T-helper 2 cell treated with Interferon-gamma antibody and Interleukin-4, amounts not matched to agents 100 ng/mL and 5 ng/mL, for 36 hours (primary cell): Measurements from ENCODE around the gene MRPL45. TPM values are rescaled to one million over a fixed set of nuclear protein-coding genes. Genes with fewer than 3 reads are reported as not detected.

Experiments used
- total RNA-seq: library from RNA; stranded (reverse); gene quantifications from 2 replicates; pipeline ENCODE4 v1.2.3, GENCODE V29; 2022

The MRPL45 gene
- total RNA-seq, 1 donor from 2014 or later = 33.4 TPM

Other genes with a start within 250 kb of the MRPL45 start
- gene TBC1D3C, start 228.5 kb upstream of the MRPL45 start, total RNA-seq = 0.18 TPM in 1 of 2 replicates, not detected in the other
- not detected in 2 replicates for gene TBC1D3E, start 169.2 kb upstream of the MRPL45 start, total RNA-seq
- not detected in 2 replicates for gene TBC1D3, start 104.6 kb upstream of the MRPL45 start, total RNA-seq
- not detected in 2 replicates for gene GPR179, start 46.8 kb downstream of the MRPL45 start, total RNA-seq
- 16.7 and 17.4 TPM in 2 replicates for gene SOCS7, start 54.7 kb downstream of the MRPL45 start, total RNA-seq
- 0.34 and 0.75 TPM in 2 replicates for gene ARHGAP23, start 131.3 kb downstream of the MRPL45 start, total RNA-seq